Stomach (tissue), 9 donors: ENCODE measurements around the gene TREM2. TPM values are rescaled to one million over a fixed set of nuclear protein-coding genes. Genes with fewer than 3 reads are reported as not detected.

Experiments used
- DNase-seq, 2 donors: peaks; one replicate each; pipeline versions ENCODE4 v3.0.0 to v3.0.0-alpha.2; 2013 to 2019
- H3K27ac ChIP-seq, 5 donors: fragments of 200-600 bp in 4 of 5; sonication (generic) in 4 of 5; one replicate each; pipeline ENCODE4 v1.5.1; 2013 to 2019; ENCODE audit warnings: mild to moderate bottlenecking in 1 of 5, moderate library complexity in 1 of 5
- H3K27me3 ChIP-seq, 3 donors: fragments of 200-600 bp; sonication (generic); one replicate each; pipeline ENCODE4 v1.5.1; 2017 to 2019; ENCODE audit warnings: mixed run types in 1 of 3
- H3K36me3 ChIP-seq, 4 donors: fragments of 200-600 bp; sonication (generic); 1 replicate in 3 of 4; 2 replicates in 1 of 4; pipeline ENCODE4 v1.5.1; 2016 to 2019
- H3K4me1 ChIP-seq, 4 donors: fragments of 200-600 bp; sonication (generic); one replicate each; pipeline ENCODE4 v1.5.1; 2016 to 2019
- H3K4me3 ChIP-seq, 4 donors: fragments of 200-600 bp; sonication (generic) in 3 of 4; one replicate each; pipeline ENCODE4 v1.5.1; 2016 to 2019; ENCODE audit warnings: mild to moderate bottlenecking in 1 of 4
- H3K9me3 ChIP-seq, 4 donors: fragments of 200-600 bp; sonication (generic); one replicate each; pipeline ENCODE4 v1.5.1; 2016 to 2019
- CTCF ChIP-seq, 7 experiments: fragments of 450-650 bp in 4 of 7; fragments of 200-600 bp in 3 of 7; sonication (generic) in 3 of 7; IDR thresholded peaks; one replicate each; pipeline ENCODE4 v1.5.1; 2016 to 2019; ENCODE audit warnings: antibody characterized with exemption in 7 of 7, control low read depth in 2 of 7, mild to moderate bottlenecking in 1 of 7
- EP300 ChIP-seq: sonication (generic); formaldehyde crosslinking; IDR thresholded peaks from one replicate; pipeline ENCODE4 v1.6.1; 2017; ENCODE audit warnings: antibody characterized with exemption
- POLR2A ChIP-seq, 4 donors: fragments of 450-650 bp; IDR thresholded peaks; one replicate each; pipeline ENCODE4 v1.6.1; 2016; ENCODE audit warnings: antibody characterized with exemption in 4 of 4, control low read depth in 2 of 4, mild to moderate bottlenecking in 1 of 4, moderate library complexity in 1 of 4
- POLR2AphosphoS5 ChIP-seq, 3 donors: sonication (generic); formaldehyde crosslinking; IDR thresholded peaks; one replicate each; pipeline ENCODE4 v1.6.1; 2016; ENCODE audit warnings: antibody characterized with exemption in 3 of 3
- WGBS, 5 donors: extraction: QIAGEN DNeasy Blood & Tissue Kit in 3 of 5; methylation state at CpG; one replicate each; pipeline versions ENCODE4 v1.1.5 to v1.1.7; 2013 to 2018; 5-methylcytosine and 5-hydroxymethylcytosine counted together
- intact Hi-C: fragments of 100-400 bp; cut with DNase I; formaldehyde crosslinking; loops from one replicate; pipeline ENCODE4 v1.15.1; 2023; ENCODE audit warnings: low total_unique reads
- polyA plus RNA-seq, 3 donors: library from polyadenylated mRNA; stranded (reverse); fragments of 200-250 nt; gene quantifications; one replicate each; pipeline ENCODE4 v1.2.3, GENCODE V29; 2013
- total RNA-seq, 5 donors: library from RNA; depleted of rRNA; stranded (reverse); fragments of >200 nt; gene quantifications; one replicate each; pipeline versions ENCODE4 v1.1.0 to v1.2.3, GENCODE V29; 2014 to 2016
- donor health status: healthy with polysubstance abuse.
- donor health status: Bipolar disorder and iron deficiency.
- donor health status: healthy.

The TREM2 gene
- total and polyA plus RNA-seq, 8 donors = 0.23 to 19.9 (median 3.3) TPM; not detected in 4

GRCh38 chr6:41170547-41171160 is 7.7 kb upstream of the TREM2 start:
- WGBS, 5 donors = 58 to 65% (median 62%) methylated on average over 4 of the region's 4 CpGs
- no peaks in the 10 kb centered on the region for H3K27me3 ChIP-seq
- H3K9me3 ChIP-seq = no peaks in the 10 kb centered on the region
- TF ChIP-seq EP300 = no peak
- no peak for TF ChIP-seq CTCF (IDR thresholded peaks at IDR 0.05)
- no peak overlapping the region for H3K27ac ChIP-seq
- intact Hi-C loops = no loop called here
- no peaks in the 10 kb centered on the region for H3K36me3 ChIP-seq
- DNase-seq = no peak
- H3K4me1 ChIP-seq = no peaks in the 10 kb centered on the region
- H3K4me3 ChIP-seq = no peak overlapping the region

GRCh38 chr6:41167173-41167963 is 4.5 kb upstream of the TREM2 start:
- Histone ChIP-seq H3K36me3 (no peaks in the 10 kb centered on the region), H3K9me3 (no peaks in the 10 kb centered on the region), H3K4me3 (no peak overlapping the region), H3K4me1 (no peaks in the 10 kb centered on the region), H3K27me3 (peaks cover 0 to 5% (median 0%) of the 10 kb centered on the region in 3 donors), H3K27ac (no peak overlapping the region)
- TF ChIP-seq POLR2A (IDR thresholded peaks at IDR 0.05) = no peak
- TF ChIP-seq CTCF (IDR thresholded peaks at IDR 0.05) = no peak
- TF ChIP-seq POLR2AphosphoS5 (IDR thresholded peaks at IDR 0.05) = no peak
- no peak for TF ChIP-seq EP300
- peak in 1 of 2 donors; percentile 59 for DNase-seq
- intact Hi-C loops = no loop called here
- WGBS, 5 donors = 62 to 72% (median 70%) methylated on average over 5 of the region's 5 CpGs

GRCh38 chr6:41164551-41165120 is 1.7 kb upstream of the TREM2 start:
- TF ChIP-seq POLR2A (IDR thresholded peaks at IDR 0.05) = no peak
- no peak for TF ChIP-seq POLR2AphosphoS5 (IDR thresholded peaks at IDR 0.05)
- no peak for TF ChIP-seq CTCF (IDR thresholded peaks at IDR 0.05)
- Histone ChIP-seq H3K9me3 (no peaks in the 10 kb centered on the region), H3K4me1 (peaks cover 0 to 2% (median 0%) of the 10 kb centered on the region in 4 donors), H3K36me3 (no peaks in the 10 kb centered on the region), H3K27me3 (peaks cover 0 to 19% (median 6%) of the 10 kb centered on the region in 3 donors), H3K27ac (no peak overlapping the region), H3K4me3 (no peak overlapping the region)
- no peak for DNase-seq
- WGBS, 5 donors = 75 to 94% (median 88%) methylated on average over 4 of the region's 4 CpGs
- intact Hi-C loops = no loop called here

GRCh38 chr6:41163419-41163717 is 452 bp upstream of the TREM2 start:
- Histone ChIP-seq H3K9me3 (no peaks in the 10 kb centered on the region), H3K27ac (no peak overlapping the region), H3K4me1 (peaks cover 0 to 6% (median 0%) of the 10 kb centered on the region in 4 donors), H3K36me3 (no peaks in the 10 kb centered on the region), H3K27me3 (peaks cover 0 to 22% (median 6%) of the 10 kb centered on the region in 3 donors), H3K4me3 (no peak overlapping the region)
- WGBS, 5 donors = 88 to 100% (median 100%) methylated on average over 1 of the region's 1 CpG
- no peak for TF ChIP-seq POLR2A (IDR thresholded peaks at IDR 0.05)
- TF ChIP-seq POLR2AphosphoS5 (IDR thresholded peaks at IDR 0.05) = no peak
- no peak for TF ChIP-seq CTCF (IDR thresholded peaks at IDR 0.05)
- TF ChIP-seq EP300 = no peak
- intact Hi-C loops = no loop called here
- DNase-seq = no peak
